IPS DF 4.7 (cell line): Measurements from ENCODE around the gene LGALS9C.
"Not testable (repeated sequence)": the region's sequence is repeated elsewhere in the genome, so short reads cannot be mapped to it uniquely, and the experiment has no call there.

Experiments used
- DNase-seq: peaks from one replicate; pipeline ENCODE4 v3.0.0-alpha.2; 2013; ENCODE audit warnings: low spot score; ENCODE audit errors: extremely low read depth

The LGALS9C gene

GRCh38 chr17:18478362-18478761 is 1.8 kb downstream of the LGALS9C start:
- not testable (repeated sequence) for DNase-seq

- not testable (repeated sequence) for DNase-seq
Observed at GRCh38 chr17:18478977-18479595, 2.5 kb downstream of the LGALS9C start.

GRCh38 chr17:18481775-18482174 is 5.2 kb downstream of the LGALS9C start:
- DNase-seq: not testable (repeated sequence)

- DNase-seq: not testable (repeated sequence)
Observed at GRCh38 chr17:18485936-18486464, 9.4 kb downstream of the LGALS9C start.

- not testable (repeated sequence) for DNase-seq
Observed at GRCh38 chr17:18487633-18488032, 11.0 kb downstream of the LGALS9C start.

- DNase-seq: not testable (repeated sequence)
Observed at GRCh38 chr17:18488622-18489021, 12.0 kb downstream of the LGALS9C start.

GRCh38 chr17:18490016-18490415 is 13.4 kb downstream of the LGALS9C start:
- not testable (repeated sequence) for DNase-seq

- not testable (repeated sequence) for DNase-seq
Observed at GRCh38 chr17:18492712-18493480, 16.3 kb downstream of the LGALS9C start.

GRCh38 chr17:18494250-18494768 is 17.7 kb downstream of the LGALS9C start:
- DNase-seq: not testable (repeated sequence)

GRCh38 chr17:18497044-18497443 is 20.5 kb downstream of the LGALS9C start:
- not testable (repeated sequence) for DNase-seq

- DNase-seq: not testable (repeated sequence)
Observed at GRCh38 chr17:18499100-18499499, 22.5 kb downstream of the LGALS9C start.

- not testable (repeated sequence) for DNase-seq
Observed at GRCh38 chr17:18499756-18500155, 23.2 kb downstream of the LGALS9C start.

GRCh38 chr17:18500281-18500680 is 23.7 kb downstream of the LGALS9C start:
- DNase-seq: not testable (repeated sequence)

- DNase-seq: not testable (repeated sequence)
Observed at GRCh38 chr17:18500816-18501215, 24.2 kb downstream of the LGALS9C start.

- not testable (repeated sequence) for DNase-seq
Observed at GRCh38 chr17:18503221-18503620, 26.6 kb downstream of the LGALS9C start.

- DNase-seq: not testable (repeated sequence)
Observed at GRCh38 chr17:18507729-18508128, 31.1 kb downstream of the LGALS9C start.

GRCh38 chr17:18508667-18509066 is 32.1 kb downstream of the LGALS9C start:
- DNase-seq: not testable (repeated sequence)

GRCh38 chr17:18521100-18521499 is 44.5 kb downstream of the LGALS9C start:
- DNase-seq: not testable (repeated sequence)

- not testable (repeated sequence) for DNase-seq
Observed at GRCh38 chr17:18525015-18525414, 48.4 kb downstream of the LGALS9C start.

GRCh38 chr17:18526168-18526800 is 49.7 kb downstream of the LGALS9C start:
- DNase-seq: not testable (repeated sequence)

- not testable (repeated sequence) for DNase-seq
Observed at GRCh38 chr17:18527354-18527753, 50.8 kb downstream of the LGALS9C start.
